HEK293 (cell line): ENCODE results near the gene CEMP1.

ENCODE experiments used
- ZNF138 ChIP-seq: fragments of 450-650 bp; formaldehyde crosslinking; IDR thresholded peaks from 2 replicates; pipeline ENCODE4 v1.5.1; 2016; ENCODE audit warnings: missing biosample characterization, missing genetic modification characterization, borderline replicate concordance
- ZNF184 ChIP-seq: fragments of 450-650 bp; IDR thresholded peaks from 2 replicates; pipeline ENCODE4 v1.5.1; 2018; ENCODE audit warnings: missing biosample characterization, mild to moderate bottlenecking, missing genetic modification characterization
- ZNF23 ChIP-seq: fragments of 450-650 bp; formaldehyde crosslinking; IDR thresholded peaks from 2 replicates; pipeline ENCODE4 v1.5.1; 2016; ENCODE audit warnings: missing biosample characterization, missing genetic modification characterization, borderline replicate concordance
- ZNF274 ChIP-seq, 2 experiments: fragments of 200-500 bp in 1 of 2; fragments of 450-650 bp in 1 of 2; sonication (Bioruptor generic) in 1 of 2; formaldehyde crosslinking in 1 of 2; IDR thresholded peaks; 2 replicates each; pipeline versions ENCODE4 v1.5.1 to v1.6.1; 2014 to 2016; ENCODE audit warnings: borderline replicate concordance in 1 of 2, inconsistent platforms in 1 of 2, low read length in 1 of 2, missing biosample characterization in 1 of 2, missing genetic modification characterization in 1 of 2
- ZNF677 ChIP-seq: fragments of 450-650 bp; IDR thresholded peaks from 2 replicates; pipeline ENCODE4 v1.5.0; 2018; ENCODE audit warnings: missing biosample characterization, mild to moderate bottlenecking, missing genetic modification characterization, moderate library complexity
- TF ChIP-seq, protein P1 (sequence below): fragments of 450-650 bp; formaldehyde crosslinking; IDR thresholded peaks from 2 replicates; pipeline ENCODE4 v1.5.1; 2016; ENCODE audit warnings: missing biosample characterization, missing genetic modification characterization
- TF ChIP-seq, protein P2 (sequence below): fragments of 450-650 bp; formaldehyde crosslinking; IDR thresholded peaks from 2 replicates; pipeline ENCODE4 v1.5.1; 2016; ENCODE audit warnings: missing biosample characterization, missing genetic modification characterization
- TF ChIP-seq, protein P3 (sequence below): fragments of 450-650 bp; formaldehyde crosslinking; IDR thresholded peaks from 2 replicates; pipeline ENCODE4 v1.5.1; 2016; ENCODE audit warnings: missing biosample characterization, missing genetic modification characterization

DNA sequence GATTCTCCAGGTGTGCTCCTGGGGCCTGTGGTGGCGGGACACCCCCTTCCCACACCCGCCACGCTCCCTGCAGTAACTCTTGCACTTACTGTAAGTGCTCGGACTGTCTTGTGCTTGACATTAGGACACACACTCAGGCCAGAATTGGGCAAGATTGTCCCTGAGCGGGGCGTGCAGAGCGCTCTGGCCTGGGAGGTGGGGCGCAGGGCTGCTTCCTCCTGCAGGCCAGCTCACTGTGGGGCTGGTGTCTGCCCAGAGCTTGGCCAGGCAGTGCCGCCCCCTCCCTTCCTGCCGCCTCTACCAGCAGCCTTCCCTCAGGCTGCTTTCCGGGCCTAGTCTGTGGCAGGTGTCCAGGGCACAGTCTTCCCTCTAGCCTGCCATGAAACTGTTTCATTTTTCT is 23.5 kb downstream of the CEMP1 start:
- TF ChIP-seq ZNF274 (IDR thresholded peaks at IDR 0.05; ENCODE audit: low read length): no peak
- no peak for TF ChIP-seq ZNF274 (tag by site-specific recombination; IDR thresholded peaks at IDR 0.05; ENCODE audit: borderline replicate concordance)
- TF ChIP-seq, protein P1, sequence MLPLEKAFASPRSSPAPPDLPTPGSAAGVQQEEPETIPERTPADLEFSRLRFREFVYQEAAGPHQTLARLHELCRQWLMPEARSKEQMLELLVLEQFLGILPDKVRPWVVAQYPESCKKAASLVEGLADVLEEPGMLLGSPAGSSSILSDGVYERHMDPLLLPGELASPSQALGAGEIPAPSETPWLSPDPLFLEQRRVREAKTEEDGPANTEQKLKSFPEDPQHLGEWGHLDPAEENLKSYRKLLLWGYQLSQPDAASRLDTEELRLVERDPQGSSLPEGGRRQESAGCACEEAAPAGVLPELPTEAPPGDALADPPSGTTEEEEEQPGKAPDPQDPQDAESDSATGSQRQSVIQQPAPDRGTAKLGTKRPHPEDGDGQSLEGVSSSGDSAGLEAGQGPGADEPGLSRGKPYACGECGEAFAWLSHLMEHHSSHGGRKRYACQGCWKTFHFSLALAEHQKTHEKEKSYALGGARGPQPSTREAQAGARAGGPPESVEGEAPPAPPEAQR (tag by site-specific recombination): no peak
- TF ChIP-seq, protein P2, sequence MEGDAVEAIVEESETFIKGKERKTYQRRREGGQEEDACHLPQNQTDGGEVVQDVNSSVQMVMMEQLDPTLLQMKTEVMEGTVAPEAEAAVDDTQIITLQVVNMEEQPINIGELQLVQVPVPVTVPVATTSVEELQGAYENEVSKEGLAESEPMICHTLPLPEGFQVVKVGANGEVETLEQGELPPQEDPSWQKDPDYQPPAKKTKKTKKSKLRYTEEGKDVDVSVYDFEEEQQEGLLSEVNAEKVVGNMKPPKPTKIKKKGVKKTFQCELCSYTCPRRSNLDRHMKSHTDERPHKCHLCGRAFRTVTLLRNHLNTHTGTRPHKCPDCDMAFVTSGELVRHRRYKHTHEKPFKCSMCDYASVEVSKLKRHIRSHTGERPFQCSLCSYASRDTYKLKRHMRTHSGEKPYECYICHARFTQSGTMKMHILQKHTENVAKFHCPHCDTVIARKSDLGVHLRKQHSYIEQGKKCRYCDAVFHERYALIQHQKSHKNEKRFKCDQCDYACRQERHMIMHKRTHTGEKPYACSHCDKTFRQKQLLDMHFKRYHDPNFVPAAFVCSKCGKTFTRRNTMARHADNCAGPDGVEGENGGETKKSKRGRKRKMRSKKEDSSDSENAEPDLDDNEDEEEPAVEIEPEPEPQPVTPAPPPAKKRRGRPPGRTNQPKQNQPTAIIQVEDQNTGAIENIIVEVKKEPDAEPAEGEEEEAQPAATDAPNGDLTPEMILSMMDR (tag by site-specific recombination): no peak
- TF ChIP-seq ZNF138 (tag by site-specific recombination): no peak
- TF ChIP-seq, protein P3, sequence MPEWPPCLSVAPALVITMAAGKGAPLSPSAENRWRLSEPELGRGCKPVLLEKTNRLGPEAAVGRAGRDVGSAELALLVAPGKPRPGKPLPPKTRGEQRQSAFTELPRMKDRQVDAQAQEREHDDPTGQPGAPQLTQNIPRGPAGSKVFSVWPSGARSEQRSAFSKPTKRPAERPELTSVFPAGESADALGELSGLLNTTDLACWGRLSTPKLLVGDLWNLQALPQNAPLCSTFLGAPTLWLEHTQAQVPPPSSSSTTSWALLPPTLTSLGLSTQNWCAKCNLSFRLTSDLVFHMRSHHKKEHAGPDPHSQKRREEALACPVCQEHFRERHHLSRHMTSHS (tag by site-specific recombination): no peak
- no peak for TF ChIP-seq ZNF184 (tag by site-specific recombination)
- TF ChIP-seq ZNF677 (tag by site-specific recombination): no peak
- TF ChIP-seq ZNF23 (tag by site-specific recombination): no peak
